GM18499 (cell line): ENCODE measurements around the gene KIAA1614.

Experiments used
- ATAC-seq: cut with Tn5 transposase; IDR thresholded peaks from one replicate; pipeline ENCODE4 v1.9.1; 2021; ENCODE audit warnings: moderate number of reproducible peaks; ENCODE audit not compliant: insufficient read depth, unreplicated experiment

The KIAA1614 gene

GRCh38 chr1:180907313-180908055, 5.2 kb upstream of the KIAA1614 start:
- ATAC-seq: no peak

- no peak for ATAC-seq
These were observed 4.5 kb upstream of the KIAA1614 start for GRCh38 chr1:180908074-180908765.

GRCh38 chr1:180909005-180909414, 3.7 kb upstream of the KIAA1614 start:
- ATAC-seq: peak; percentile 47

- peak; percentile 22 for ATAC-seq
These were observed 3.2 kb upstream of the KIAA1614 start for GRCh38 chr1:180909462-180909976.

- no peak for ATAC-seq
These were observed 981 bp upstream of the KIAA1614 start for GRCh38 chr1:180911640-180912191.

GRCh38 chr1:180912211-180912800, 391 bp upstream of the KIAA1614 start:
- no peak for ATAC-seq

- ATAC-seq: no peak
These were observed 2.8 kb downstream of the KIAA1614 start for GRCh38 chr1:180915426-180915965.

GRCh38 chr1:180916012-180916770, 3.5 kb downstream of the KIAA1614 start:
- no peak for ATAC-seq

- ATAC-seq: no peak
These were observed 4.1 kb downstream of the KIAA1614 start for GRCh38 chr1:180916771-180917170.

GRCh38 chr1:180917306-180918065, 4.8 kb downstream of the KIAA1614 start:
- ATAC-seq: no peak

GRCh38 chr1:180918519-180918918, 5.8 kb downstream of the KIAA1614 start:
- no peak for ATAC-seq

- no peak for ATAC-seq
These were observed 6.5 kb downstream of the KIAA1614 start for GRCh38 chr1:180919183-180919700.

GRCh38 chr1:180920193-180920592, 7.5 kb downstream of the KIAA1614 start:
- no peak for ATAC-seq

GRCh38 chr1:180920702-180921101, 8.0 kb downstream of the KIAA1614 start:
- ATAC-seq: no peak

GRCh38 chr1:180921386-180921785, 8.7 kb downstream of the KIAA1614 start:
- ATAC-seq: no peak

GRCh38 chr1:180921891-180922630, 9.4 kb downstream of the KIAA1614 start:
- ATAC-seq: no peak

GRCh38 chr1:180922631-180923015, 9.9 kb downstream of the KIAA1614 start:
- ATAC-seq: no peak
